Endothelial cell of umbilical vein (primary cell): Measurements from ENCODE around the gene DUSP22. TPM values are rescaled to one million over a fixed set of nuclear protein-coding genes. Genes with fewer than 3 reads are reported as not detected.

Source experiments
- BruUV-seq: library from RNA; stranded (reverse); fragments of 400-500 nt; replicated peaks from 2 replicates; lab custom pipeline; 2021; lab: Mats Ljungman, UMichigan
- CTCF ChIA-PET: fragments of 300-600, 350-600 bp; sonication (Branson Sonifier 250); formaldehyde crosslinking; loops from one replicate; lab custom pipeline; 2021; ENCODE audit warnings: antibody characterized with exemption, inconsistent platforms; lab: Charles Lee
- POLR2A ChIA-PET: fragments of 300-600, 350-600 bp; sonication (Branson Sonifier 250); formaldehyde crosslinking; loops from one replicate; lab custom pipeline; 2021; ENCODE audit warnings: antibody characterized with exemption, inconsistent platforms; lab: Charles Lee
- DNase-seq: peaks from one replicate; pipeline ENCODE4 v3.0.0-alpha.2; 2011; ENCODE audit warnings: low read depth, low spot score
- FAIRE-seq: peaks from 2 replicates; lab custom pipeline; 2011; peaks lifted over from hg19 to GRCh38; lab: Jason Lieb, UNC
- H2AFZ ChIP-seq: 2 replicates; pipeline ENCODE4 v1.6.0; 2012; ENCODE audit warnings: low read depth, low read length, control low read depth, inconsistent platforms
- H3K27ac ChIP-seq: 2 replicates; pipeline ENCODE4 v1.5.1; 2011; ENCODE audit warnings: low read depth, mild to moderate bottlenecking, control low read depth, low read length, moderate library complexity; ENCODE audit not compliant: insufficient read depth
- H3K27me3 ChIP-seq, 2 experiments: 2 replicates each; pipeline versions ENCODE4 v1.6.0 to v1.6.1; 2011; ENCODE audit warnings: low read length in 2 of 2, mixed read lengths in 1 of 2; ENCODE audit not compliant: control insufficient read depth in 2 of 2, insufficient read depth in 2 of 2
- H3K36me3 ChIP-seq, 2 experiments: 2 replicates in 1 of 2; 3 replicates in 1 of 2; pipeline ENCODE4 v1.5.1; 2011; ENCODE audit warnings: low read length in 2 of 2, mild to moderate bottlenecking in 1 of 2, moderate library complexity in 1 of 2; ENCODE audit not compliant: control insufficient read depth in 2 of 2, insufficient read depth in 2 of 2; ENCODE audit errors: extremely low read depth in 1 of 2
- H3K4me1 ChIP-seq: 3 replicates; pipeline ENCODE4 v1.5.1; 2011; ENCODE audit warnings: mild to moderate bottlenecking, low read length; ENCODE audit not compliant: control insufficient read depth, insufficient read depth; ENCODE audit errors: extremely low read depth
- H3K4me2 ChIP-seq: 2 replicates; pipeline ENCODE4 v1.6.1; 2011; ENCODE audit warnings: low read length, control low read depth, mixed read lengths; ENCODE audit not compliant: insufficient read depth
- H3K4me3 ChIP-seq, 3 experiments: fragments of 200-600 bp in 1 of 3; sonication (generic), shearing (Covaris generic) in 1 of 3; replicated peaks in 1 of 3; 2 replicates each; pipeline ENCODE4 v1.5.1; 2011 to 2016; ENCODE audit warnings: control low read depth in 3 of 3, low read length in 3 of 3, mild to moderate bottlenecking in 2 of 3, inconsistent platforms in 1 of 3, low read depth in 1 of 3, moderate library complexity in 1 of 3; ENCODE audit not compliant: insufficient read depth in 1 of 3
- H3K79me2 ChIP-seq: 2 replicates; pipeline ENCODE4 v1.6.0; 2012; ENCODE audit warnings: low read length, inconsistent platforms; ENCODE audit not compliant: control insufficient read depth, insufficient read depth
- H3K9ac ChIP-seq: replicated peaks from 2 replicates; pipeline ENCODE3; 2011; ENCODE audit warnings: low read length, control low read depth; ENCODE audit not compliant: insufficient read depth; ENCODE audit errors: extremely low read depth
- H3K9me1 ChIP-seq: replicated peaks from 3 replicates; pipeline ENCODE4 v1.6.0; 2011; ENCODE audit warnings: mild to moderate bottlenecking, low read length; ENCODE audit not compliant: control insufficient read depth, insufficient read depth; ENCODE audit errors: extremely low read depth
- H3K9me3 ChIP-seq: replicated peaks from 2 replicates; pipeline ENCODE4 v1.5.1; 2012; ENCODE audit warnings: low read length, inconsistent platforms; ENCODE audit not compliant: control insufficient read depth, insufficient read depth
- H4K20me1 ChIP-seq: replicated peaks from 2 replicates; pipeline ENCODE3; 2011; ENCODE audit warnings: mild to moderate bottlenecking, low read length; ENCODE audit not compliant: control insufficient read depth, insufficient read depth; ENCODE audit errors: extremely low read depth
- CTCF ChIP-seq, 2 donors: IDR thresholded peaks; 1 replicate in 1 of 2; 2 replicates in 1 of 2; pipeline ENCODE4 v1.5.1; 2011; ENCODE audit warnings: low read length in 2 of 2, mild to moderate bottlenecking in 2 of 2, moderate library complexity in 2 of 2, control low read depth in 1 of 2, inconsistent platforms in 1 of 2, low read depth in 1 of 2; ENCODE audit not compliant: insufficient read depth in 1 of 2; ENCODE audit errors: extremely low read depth in 1 of 2
- EZH2 ChIP-seq: IDR thresholded peaks from 2 replicates; pipeline ENCODE4 v1.6.1; 2012; ENCODE audit warnings: borderline replicate concordance, low read depth, mild to moderate bottlenecking, moderate library complexity, low read length, inconsistent platforms; ENCODE audit not compliant: severe bottlenecking
- FOS ChIP-seq: IDR thresholded peaks from 2 replicates; pipeline ENCODE4 v1.6.1; 2011; ENCODE audit warnings: mild to moderate bottlenecking, low read length, moderate library complexity, borderline replicate concordance; ENCODE audit not compliant: insufficient read depth
- GATA2 ChIP-seq: IDR thresholded peaks from 2 replicates; pipeline ENCODE4 v1.7.0; 2011; ENCODE audit warnings: low read depth, mild to moderate bottlenecking, moderate library complexity, mixed read lengths, low read length; ENCODE audit not compliant: insufficient read length, insufficient read depth
- JUN ChIP-seq: IDR thresholded peaks from 2 replicates; pipeline ENCODE4 v1.6.1; 2011; ENCODE audit warnings: borderline replicate concordance, low read depth; ENCODE audit not compliant: insufficient read length, insufficient read depth
- MAX ChIP-seq: IDR thresholded peaks from 2 replicates; pipeline ENCODE4 v1.6.1; 2011; ENCODE audit not compliant: insufficient read depth, insufficient read length
- MYC ChIP-seq: IDR thresholded peaks from one replicate; pipeline ENCODE4 v1.6.1; 2011; ENCODE audit warnings: mild to moderate bottlenecking, low read depth, low read length
- POLR2A ChIP-seq: IDR thresholded peaks from 2 replicates; pipeline ENCODE4 v1.6.1; 2012; ENCODE audit warnings: low read depth, mild to moderate bottlenecking, control low read depth, low read length
- POLR2AphosphoS5 ChIP-seq: IDR thresholded peaks from 2 replicates; pipeline ENCODE4 v1.6.1; 2012; ENCODE audit warnings: low read depth, mild to moderate bottlenecking, control low read depth, low read length, moderate library complexity; ENCODE audit not compliant: insufficient read depth
- dilution Hi-C: fragments of 300-500 bp; cut with MboI; formaldehyde crosslinking; loops from one replicate; pipeline ENCODE4 v1.15.0; 2019; ENCODE audit warnings: low sequenced_read_pairs; ENCODE audit not compliant: extremely low pct_ligation_motif_present
- intact Hi-C: fragments of 100-400 bp; cut with micrococcal nuclease; formaldehyde crosslinking; loops from one replicate; pipeline ENCODE4 v1.10.0; 2022
- polyA plus RNA-seq, 4 experiments: library from polyadenylated mRNA; depleted of rRNA in 3 of 4; stranded (reverse) in 3 of 4; unstranded in 1 of 4; fragments of >200 nt; gene quantifications; 2 replicates each; pipeline versions ENCODE4 v1.2.1 to v1.2.3, GENCODE V29; 2011 to 2012; ENCODE audit warnings: missing spikeins in 1 of 4
- total RNA-seq: library from RNA; stranded (reverse); gene quantifications from 2 replicates; pipeline ENCODE4 v1.2.3, GENCODE V29; 2021

The DUSP22 gene
- total and polyA plus RNA-seq, 2 donors (not counting 3 experiments of a cell fraction or from before 2014, with no cell fraction given) = 23.2 to 33.9 TPM

- POLR2A ChIA-PET = no interaction called here
- Histone ChIP-seq H3K9me1 (no peaks in the 10 kb centered on the region), H3K9ac (no peak overlapping the region), H3K9me3 (peaks cover 2% of the 10 kb centered on the region), H4K20me1 (no peaks in the 10 kb centered on the region), H3K4me2 (no peak overlapping the region), H3K27ac (no peak overlapping the region), H3K79me2 (no peaks in the 10 kb centered on the region), H3K36me3 (no peaks in the 10 kb centered on the region), H3K27me3 (peaks cover 0 to 4% of the 10 kb centered on the region in 2 experiments), H3K4me3 (no peak overlapping the region), H3K4me1 (no peaks in the 10 kb centered on the region), H2AFZ (no peak overlapping the region)
- no TSS peak for BruUV-seq
- TF ChIP-seq CTCF (IDR thresholded peaks at IDR 0.05; ENCODE audit: extremely low read depth in 1 of 2, insufficient read depth in 1 of 2, low read depth in 1 of 2, low read length in 2 of 2) = no peak
- no peak for TF ChIP-seq GATA2
- no peak for TF ChIP-seq MYC
- dilution Hi-C loops (no loop called here), intact Hi-C loops (no loop called here)
- CTCF ChIA-PET = no interaction called here
- DNase-seq (no peak), FAIRE-seq (no peak)
Measured at GRCh38 chr6:378958-379409, 86.7 kb downstream of the DUSP22 start.

DNA sequence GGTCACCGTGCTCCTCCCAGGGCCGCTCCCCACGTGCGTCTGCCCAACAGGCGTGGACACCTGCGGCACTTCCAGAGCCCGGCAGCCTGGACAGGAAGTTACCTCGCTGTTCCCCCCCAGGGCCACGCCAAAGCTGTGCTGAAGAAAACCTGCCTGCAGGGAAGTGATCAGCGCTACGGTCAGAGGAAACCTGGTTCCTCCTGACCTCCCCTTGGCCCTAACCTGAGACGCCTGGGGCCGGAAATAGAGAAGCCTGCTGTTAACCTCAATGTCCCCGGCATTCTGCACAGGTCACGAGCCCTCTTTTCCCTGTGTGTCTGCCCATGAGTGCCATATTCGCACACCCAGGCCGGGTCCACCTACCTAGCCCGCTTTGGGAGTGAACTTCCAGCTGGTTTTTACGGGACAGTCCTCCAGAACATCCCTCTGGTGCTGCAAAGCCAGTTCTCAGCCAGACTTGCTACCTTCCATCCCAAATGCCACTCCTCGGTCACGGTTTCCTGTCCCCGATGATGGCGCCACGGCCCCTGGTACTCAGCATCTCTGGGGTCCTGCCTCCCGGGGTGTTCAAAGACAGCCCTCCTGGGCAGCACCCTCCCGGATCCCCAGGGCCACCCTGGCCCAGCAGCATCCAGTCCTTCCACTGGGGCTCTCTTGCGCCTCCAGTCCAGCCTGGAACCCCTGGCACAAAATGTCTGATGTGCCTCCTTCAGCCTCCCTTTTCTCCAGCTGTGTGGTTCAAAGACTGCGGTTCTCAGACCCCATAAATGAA is 87.3 kb downstream of the DUSP22 start:
- H3K9me1 ChIP-seq = no peaks in the 10 kb centered on the region
- H3K79me2 ChIP-seq = no peaks in the 10 kb centered on the region
- no peaks in the 10 kb centered on the region for H3K36me3 ChIP-seq
- no peak for FAIRE-seq
- dilution Hi-C loops = no loop called here
- POLR2A ChIA-PET = no interaction called here
- H3K4me1 ChIP-seq = no peaks in the 10 kb centered on the region
- H3K27me3 ChIP-seq = peaks cover 0 to 2% of the 10 kb centered on the region in 2 experiments
- H3K4me3 ChIP-seq = no peak overlapping the region
- H3K9ac ChIP-seq = no peak overlapping the region
- intact Hi-C loops = no loop called here
- TF ChIP-seq CTCF (IDR thresholded peaks at IDR 0.05; ENCODE audit: extremely low read depth in 1 of 2, insufficient read depth in 1 of 2, low read depth in 1 of 2, low read length in 2 of 2) = no peak
- TF ChIP-seq MYC = no peak
- TF ChIP-seq POLR2AphosphoS5 = no peak
- no peak for TF ChIP-seq GATA2
- TF ChIP-seq FOS = no peak
- no peak for TF ChIP-seq POLR2A
- no peak for TF ChIP-seq EZH2
- no peak for TF ChIP-seq MAX
- no peak for TF ChIP-seq JUN
- H3K27ac ChIP-seq = no peak overlapping the region
- no peak overlapping the region for H2AFZ ChIP-seq
- peaks cover 2% of the 10 kb centered on the region for H3K9me3 ChIP-seq
- BruUV-seq = no TSS peak
- CTCF ChIA-PET = no interaction called here
- no peak overlapping the region for H3K4me2 ChIP-seq
- no peak for DNase-seq
- H4K20me1 ChIP-seq = no peaks in the 10 kb centered on the region
